GM18951 (cell line): ENCODE measurements around the gene CD4.

Source experiments
- POLR2A ChIP-seq: IDR thresholded peaks from 4 replicates; pipeline ENCODE4 v1.6.1; 2011; ENCODE audit warnings: mild to moderate bottlenecking; ENCODE audit not compliant: insufficient read length, insufficient read depth; ENCODE audit errors: extremely low read depth
- in situ Hi-C: fragments of 300-500 bp; cut with MboI; formaldehyde crosslinking; loops from one replicate; pipeline ENCODE4 v1.12.0; 2022; ENCODE audit warnings: low sequenced_read_pairs, mixed read lengths, inconsistent platforms; ENCODE audit not compliant: unreplicated experiment

The CD4 gene

DNA sequence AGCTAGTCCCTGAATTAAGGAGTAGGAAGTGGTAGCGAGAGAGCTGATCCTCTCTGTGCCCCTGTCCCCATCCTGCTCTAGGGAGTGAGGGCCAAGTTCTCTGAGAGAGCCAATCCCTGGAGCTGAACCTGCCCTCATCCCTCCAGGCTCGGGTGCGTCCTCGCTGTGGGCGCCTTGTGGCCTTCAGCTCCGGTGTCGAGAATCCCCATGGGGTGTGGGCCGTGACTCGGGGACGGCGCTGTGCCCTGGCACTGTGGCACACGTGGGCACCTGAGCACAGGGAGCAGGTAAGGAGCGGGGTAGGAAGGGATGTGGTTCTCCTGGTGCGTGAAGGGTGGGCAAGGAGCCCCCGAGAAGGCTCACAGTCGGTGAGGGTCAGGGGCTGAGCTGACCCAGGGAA, 49.5 kb downstream of the CD4 start:
- in situ Hi-C loops, result no loop called here
- no peak for TF ChIP-seq POLR2A

DNA sequence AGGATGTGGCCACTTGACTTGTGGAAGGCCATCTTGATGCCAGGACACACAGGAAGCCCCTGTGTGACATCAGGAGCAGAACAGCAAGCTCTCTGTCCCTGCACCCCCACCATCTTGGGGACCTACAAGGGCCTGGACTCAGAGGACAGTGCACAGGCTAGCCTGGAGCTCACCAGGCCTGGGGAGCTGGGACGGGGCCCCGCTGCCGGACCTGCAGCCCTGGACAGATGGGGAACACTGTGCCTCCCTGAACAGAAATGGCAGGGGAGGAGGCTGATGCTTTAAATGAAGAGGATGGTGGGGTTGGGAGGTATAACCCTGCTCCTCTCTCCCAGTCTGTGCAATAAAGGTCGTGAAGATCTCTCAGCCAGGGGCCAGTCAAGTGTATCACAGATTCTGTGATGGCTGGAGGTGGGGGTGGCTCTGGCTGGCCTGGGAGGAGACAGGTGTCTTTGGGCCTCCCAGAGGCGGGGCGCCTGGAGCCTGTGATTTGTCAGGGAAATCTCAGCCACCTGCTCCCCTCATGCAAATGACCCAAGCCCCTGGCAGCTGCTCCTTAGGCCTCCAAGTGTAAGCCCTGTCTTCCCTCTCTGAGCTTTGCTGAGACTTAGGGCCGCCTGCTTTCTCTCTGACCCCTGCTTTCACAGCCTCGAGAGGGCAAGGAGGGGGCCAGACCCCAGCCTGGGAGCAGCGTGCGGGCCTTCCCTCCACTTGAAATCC, 50.3 kb downstream of the CD4 start:
- in situ Hi-C loops, result no loop called here
- TF ChIP-seq POLR2A, result peak; percentile 54

DNA sequence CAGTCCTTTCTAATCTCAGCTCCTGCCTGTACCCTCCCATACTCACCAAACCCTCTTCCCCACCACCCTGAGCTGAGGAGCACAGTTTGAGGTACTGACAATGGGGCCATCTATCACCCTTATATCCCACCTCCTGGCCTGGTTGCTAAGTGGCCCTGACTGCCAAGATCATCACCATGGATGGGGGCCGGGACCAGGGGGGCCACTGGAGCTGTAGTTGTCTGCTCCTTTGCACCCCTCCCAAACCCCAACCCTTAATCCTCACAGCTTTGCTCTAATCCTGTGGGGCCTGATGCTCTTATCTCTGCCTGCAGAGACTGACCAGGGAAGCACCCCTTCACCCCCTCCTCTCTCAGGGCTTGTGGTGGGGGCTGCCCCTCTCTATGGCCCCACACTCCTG, 51.0 kb downstream of the CD4 start:
- in situ Hi-C loops, result no loop called here

DNA sequence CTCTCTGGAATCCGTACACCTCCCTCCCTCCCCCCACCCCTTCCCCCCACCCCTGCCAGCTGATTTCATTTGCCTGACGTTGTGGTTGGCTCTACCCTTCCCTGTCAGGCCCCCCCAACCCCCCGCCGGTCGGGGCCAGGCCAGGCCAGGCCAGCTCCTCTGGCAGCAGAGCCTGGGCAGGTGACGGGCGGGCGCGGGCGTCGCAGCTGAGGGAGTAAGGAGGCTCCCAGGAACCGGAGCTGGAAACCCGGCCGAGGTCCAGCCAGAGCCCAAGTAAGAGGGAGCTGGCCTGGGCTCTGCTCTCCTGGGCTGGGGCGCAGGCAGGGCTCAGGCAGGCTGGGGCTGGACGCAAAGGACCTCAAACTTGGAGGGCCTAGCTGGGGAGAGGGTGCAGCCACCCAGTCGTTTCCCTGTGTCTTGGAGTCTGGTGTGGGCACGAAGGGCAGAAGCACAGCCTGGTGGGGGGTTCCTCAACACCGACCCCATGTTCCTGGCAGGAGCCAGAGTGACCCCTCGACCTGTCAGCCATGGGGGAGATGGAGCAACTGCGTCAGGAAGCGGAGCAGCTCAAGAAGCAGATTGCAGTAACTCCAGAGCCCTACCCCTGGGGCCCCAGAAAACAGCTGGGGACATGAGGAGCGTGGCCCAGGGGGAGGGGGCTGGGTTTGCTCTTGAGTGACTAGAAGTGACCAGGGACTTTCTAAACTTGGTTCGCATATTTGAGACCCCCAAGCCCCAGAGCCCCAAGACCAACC, 51.6 kb downstream of the CD4 start, which contains the start of gene GNB3:
Gene GNB3 (plus strand): TSS at position 165 of the 755 bp plus-strand sequence. CDS start 363 bp downstream, at position 528.
- in situ Hi-C loops, result no loop called here
- no peak for TF ChIP-seq POLR2A

More for the DNA sequence above, 51.0 kb downstream of the CD4 start:
- no peak for TF ChIP-seq POLR2A

DNA sequence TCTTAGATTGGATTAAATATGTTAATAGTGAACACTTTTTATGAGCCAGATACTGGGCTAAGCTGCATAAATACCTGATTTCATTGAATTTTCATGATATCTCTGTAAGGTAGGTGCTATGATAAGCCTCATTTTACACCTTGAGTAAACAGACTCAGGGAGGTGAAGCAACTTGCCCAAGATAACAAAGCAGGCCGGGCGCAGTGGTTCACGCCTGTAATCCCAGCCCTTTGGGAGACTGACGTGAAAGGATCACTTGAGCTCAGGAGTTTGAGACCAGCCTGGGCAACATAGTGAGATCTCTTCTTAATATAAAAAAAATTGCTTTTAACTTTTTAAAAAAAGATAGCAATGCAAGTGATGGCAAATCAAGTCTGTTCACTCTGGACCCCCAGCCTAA, 52.7 kb downstream of the CD4 start:
- in situ Hi-C loops, result no loop called here

DNA sequence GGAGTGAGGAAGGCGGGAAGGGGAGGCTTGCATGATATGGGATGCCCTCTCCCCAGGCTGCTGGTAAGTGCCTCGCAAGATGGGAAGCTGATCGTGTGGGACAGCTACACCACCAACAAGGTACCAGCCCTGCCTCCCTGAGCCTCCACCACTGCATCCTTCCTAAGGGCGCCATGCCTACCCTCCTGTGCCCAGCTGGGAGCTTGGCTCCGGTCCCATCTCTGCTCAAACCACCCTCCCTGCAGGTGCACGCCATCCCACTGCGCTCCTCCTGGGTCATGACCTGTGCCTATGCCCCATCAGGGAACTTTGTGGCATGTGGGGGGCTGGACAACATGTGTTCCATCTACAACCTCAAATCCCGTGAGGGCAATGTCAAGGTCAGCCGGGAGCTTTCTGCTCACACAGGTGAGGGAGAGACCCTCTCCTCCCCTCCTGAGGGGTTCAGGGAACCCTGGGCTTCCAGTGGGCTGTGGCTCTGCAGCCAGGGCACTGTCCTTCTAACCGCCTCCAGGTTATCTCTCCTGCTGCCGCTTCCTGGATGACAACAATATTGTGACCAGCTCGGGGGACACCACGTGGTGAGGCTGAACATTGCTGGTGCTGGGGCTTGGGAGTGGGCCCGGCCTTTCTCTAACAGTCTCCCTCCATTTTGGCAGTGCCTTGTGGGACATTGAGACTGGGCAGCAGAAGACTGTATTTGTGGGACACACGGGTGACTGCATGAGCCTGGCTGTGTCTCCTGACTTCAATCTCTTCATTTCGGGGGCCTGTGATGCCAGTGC, 54.0 kb downstream of the CD4 start:
- TF ChIP-seq POLR2A, result no peak
- in situ Hi-C loops, result no loop called here

More for the DNA sequence above, 52.7 kb downstream of the CD4 start:
- TF ChIP-seq POLR2A, result no peak

DNA sequence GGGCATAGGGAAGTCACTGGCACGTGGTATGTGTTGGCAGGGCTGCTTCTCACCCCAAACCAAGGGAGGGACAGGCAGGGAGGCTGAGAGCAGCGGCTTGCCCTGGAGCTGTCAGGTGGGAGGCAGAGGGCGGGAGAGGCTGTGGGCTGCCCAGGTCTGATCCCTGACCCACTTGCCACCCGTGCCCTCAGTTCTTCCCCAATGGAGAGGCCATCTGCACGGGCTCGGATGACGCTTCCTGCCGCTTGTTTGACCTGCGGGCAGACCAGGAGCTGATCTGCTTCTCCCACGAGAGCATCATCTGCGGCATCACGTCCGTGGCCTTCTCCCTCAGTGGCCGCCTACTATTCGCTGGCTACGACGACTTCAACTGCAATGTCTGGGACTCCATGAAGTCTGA, 56.1 kb downstream of the CD4 start:
- in situ Hi-C loops, result no loop called here
- TF ChIP-seq POLR2A, result no peak

DNA sequence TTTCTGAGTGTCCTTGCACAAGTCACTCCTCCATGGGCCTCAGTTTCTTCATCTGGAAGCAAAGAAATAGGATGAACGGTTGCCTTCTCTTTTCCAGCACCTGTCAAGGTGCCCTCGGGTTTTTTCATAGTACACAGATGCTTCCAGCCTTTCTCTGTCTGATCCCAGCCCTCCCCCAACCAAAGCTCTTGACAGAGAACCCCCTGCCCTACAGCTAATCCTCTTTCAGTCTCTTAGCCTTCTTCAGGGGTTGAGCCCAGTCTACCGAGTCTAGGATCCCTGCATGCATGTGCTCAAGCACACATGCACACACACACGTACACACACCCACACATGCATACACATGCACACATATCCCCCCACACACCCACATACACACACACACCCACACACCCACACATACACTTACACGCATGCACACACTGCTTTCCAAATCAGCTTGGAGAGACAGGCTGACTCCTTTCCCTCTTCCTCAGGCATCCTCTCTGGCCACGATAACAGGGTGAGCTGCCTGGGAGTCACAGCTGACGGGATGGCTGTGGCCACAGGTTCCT, 57.1 kb downstream of the CD4 start:
- no peak for TF ChIP-seq POLR2A
- in situ Hi-C loops, result no loop called here

DNA sequence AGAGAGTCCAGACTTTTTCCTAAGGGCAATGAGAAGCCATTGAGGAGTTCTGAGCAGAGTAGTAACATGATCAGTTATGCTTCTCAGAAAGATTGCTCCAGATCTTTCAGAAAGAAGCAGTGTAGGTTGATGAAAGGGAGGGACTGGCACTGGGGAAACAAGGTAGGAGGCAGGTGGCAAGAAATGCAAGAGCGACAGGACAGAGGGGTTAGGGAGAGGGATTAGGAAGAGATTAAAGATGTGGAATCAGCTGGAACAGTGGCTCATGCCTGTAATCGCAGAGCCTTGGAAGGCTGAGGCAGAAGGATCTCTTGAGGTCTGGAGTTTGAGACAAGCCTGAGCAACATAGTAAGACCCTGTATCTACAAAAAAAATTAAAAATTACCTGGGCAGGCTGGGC, 58.3 kb downstream of the CD4 start:
- in situ Hi-C loops, result no loop called here

DNA sequence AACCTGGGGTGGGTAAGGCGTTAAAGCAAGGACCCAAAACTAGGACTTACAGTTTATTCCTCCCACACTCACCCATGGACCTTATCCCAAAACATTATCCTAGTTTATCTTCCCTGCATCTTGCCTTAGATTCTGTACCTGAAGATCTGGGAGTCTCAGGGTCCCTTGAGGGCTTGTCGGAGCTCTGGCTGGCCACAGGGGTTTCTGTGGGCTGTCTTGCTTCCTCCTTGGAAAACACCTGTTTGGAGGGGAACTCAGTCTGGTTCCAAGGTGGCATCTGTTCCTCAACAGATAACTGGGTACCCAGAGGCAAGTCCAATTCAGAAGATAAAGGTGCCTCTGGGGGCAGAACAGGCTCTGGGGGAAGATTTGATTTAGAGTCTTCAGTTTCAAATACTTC, 60.1 kb downstream of the CD4 start:
- in situ Hi-C loops, result no loop called here
- TF ChIP-seq POLR2A, result no peak

More for the DNA sequence above, 58.3 kb downstream of the CD4 start:
- TF ChIP-seq POLR2A, result no peak

DNA sequence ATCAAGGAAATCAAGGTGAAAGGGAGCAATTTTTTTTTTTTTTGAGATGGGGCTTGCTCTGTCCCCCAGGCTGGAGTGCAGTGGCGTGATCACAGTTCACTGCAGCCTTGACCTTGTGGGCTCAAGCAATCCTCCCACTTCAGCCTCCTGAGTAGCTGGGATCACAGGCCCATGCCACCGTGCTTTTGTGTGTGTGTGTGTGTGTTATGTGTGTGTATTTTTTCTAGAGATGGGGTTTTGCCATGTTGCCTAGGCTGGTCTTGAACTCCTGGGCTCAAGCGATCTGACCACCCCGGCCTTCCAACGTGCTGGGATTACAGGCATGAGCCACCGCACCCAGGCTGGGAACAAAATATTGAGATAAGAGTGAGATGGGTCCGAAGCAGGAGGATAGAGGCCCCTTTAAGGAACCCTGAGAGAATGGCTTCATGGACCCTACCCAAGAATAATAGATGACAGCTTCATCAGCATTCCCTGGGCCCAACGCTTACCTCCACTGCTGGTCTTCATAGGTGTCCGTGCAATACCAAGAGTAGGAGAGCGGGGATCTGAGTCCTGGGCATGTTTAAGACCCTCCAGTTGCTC, 60.7 kb downstream of the CD4 start:
- in situ Hi-C loops, result no loop called here
- no peak for TF ChIP-seq POLR2A

DNA sequence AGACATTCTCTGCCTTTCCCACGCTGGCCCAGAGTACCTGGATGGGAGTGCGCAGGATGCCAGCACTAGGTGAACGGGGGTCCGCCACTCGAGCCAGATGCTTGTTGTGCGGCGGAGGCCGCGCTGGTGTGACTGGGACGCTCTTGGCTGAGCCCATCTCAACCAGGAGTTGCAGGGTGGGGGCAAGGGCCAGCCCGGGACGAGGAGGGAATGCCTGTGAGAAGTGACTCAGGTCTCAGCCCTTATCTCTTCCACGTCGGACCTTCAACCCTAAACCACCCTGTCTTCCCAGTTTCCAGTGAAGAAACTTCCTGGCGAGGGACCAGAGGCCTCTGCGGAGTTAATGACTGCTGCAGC, 61.4 kb downstream of the CD4 start:
- in situ Hi-C loops, result no loop called here
- TF ChIP-seq POLR2A, result no peak
